Measurements from ENCODE around the gene RABGAP1L.

DNA sequence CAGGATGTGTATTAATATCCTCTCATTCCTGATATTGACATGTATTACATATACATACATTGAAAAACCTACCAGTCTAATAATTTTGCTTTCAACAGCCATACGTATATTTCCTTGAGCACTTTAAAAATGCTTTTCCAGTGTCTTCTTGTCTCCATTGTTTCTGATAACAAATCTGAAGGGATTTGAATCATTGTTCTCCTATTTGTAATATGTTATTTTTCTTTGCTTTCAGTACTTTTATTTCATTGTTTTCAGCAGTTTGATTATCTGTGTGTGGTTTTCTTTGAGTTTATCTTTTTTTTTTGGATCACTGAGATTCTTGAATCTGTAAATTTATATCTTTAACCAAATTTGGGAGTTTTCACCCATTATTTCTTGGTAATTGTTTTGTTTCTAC lies 65.3 kb downstream of the RABGAP1L start:
- TF ChIP-seq EZH2 (IDR thresholded peaks at IDR 0.05) (no peak), POLR2AphosphoS5 (IDR thresholded peaks at IDR 0.05; ENCODE audit: low read depth, low read length) (no peak), ZNF274 (IDR thresholded peaks at IDR 0.05; ENCODE audit: low read depth, low read length) (no peak)

All from HCT116 (cell line).